Stimulated activated CD8-positive, alpha-beta memory T cell treated with anti-CD3 and anti-CD28 coated beads, Interleukin-7, amount 100 ng/mL, for 4 hours (primary cell): ENCODE measurements around the gene ZNF2.

Source experiments
- DNase-seq, 2 donors: peaks; one replicate each; pipeline ENCODE4 v3.0.0-alpha.2; 2020; ENCODE audit warnings: low read depth in 2 of 2

ZNF2 gene

DNA sequence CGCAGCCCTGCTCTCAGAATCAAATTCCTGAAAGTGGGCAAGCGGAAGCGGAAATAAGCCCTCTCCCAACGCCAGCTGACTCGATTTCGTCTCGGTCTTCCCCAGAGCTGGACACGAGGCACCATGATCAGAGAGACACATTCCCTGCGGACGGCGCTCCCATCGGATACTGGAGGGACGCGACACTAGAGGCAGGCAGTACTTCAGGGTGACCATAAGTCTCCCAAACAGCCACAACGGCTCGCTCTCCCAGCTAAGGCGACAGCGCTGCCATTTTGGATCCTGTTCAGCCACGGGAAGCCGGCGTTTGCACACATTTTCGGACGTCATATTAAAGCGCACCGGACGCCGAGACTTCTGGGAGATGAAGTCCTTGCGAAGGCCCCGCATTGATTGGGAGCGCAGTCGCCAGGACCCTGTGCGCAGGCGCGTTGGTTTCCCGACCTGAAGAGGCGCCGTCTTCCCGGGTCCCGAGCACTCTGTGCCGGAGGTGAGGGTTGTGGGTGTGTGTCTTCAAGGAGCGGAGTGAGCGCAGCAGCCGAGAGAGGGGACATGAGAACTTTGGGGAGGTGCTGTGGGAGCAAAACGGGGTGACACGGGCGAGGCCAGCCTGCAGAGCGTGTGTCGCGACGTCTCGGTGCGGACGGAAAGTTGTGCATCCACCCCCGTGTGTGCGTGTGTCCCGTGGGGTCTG lies at the start of gene ZNF2:
ZNF2 (plus strand) TSS at position 439 of the 694 bp plus-strand sequence. CDS start 10,418 bp downstream, outside the sequence.
- DNase-seq, result peak; percentile 96 to 97

DNA sequence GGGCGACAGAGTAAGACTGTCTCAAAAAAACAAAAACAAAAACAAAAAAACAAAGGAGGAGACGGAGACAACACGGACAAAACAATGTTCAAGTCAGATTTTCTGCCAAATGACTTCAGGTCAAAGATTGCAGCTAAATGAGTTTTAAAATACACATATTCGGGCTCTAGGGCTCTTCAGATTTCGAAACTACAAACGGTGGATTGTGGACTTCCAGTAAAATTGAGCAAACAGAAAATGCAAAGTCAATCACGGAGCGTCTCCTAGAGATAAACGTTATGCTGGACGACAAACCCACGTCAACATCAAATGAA lies 44.6 kb upstream of the ZNF2 start:
- DNase-seq, result no peak

- DNase-seq, result peak; percentile 71 to 79
Observed at GRCh38 chr2:95121407-95122196, 44.0 kb upstream of the ZNF2 start, which contains the start of gene MRPS5. TSS of gene MRPS5 (minus strand) at chr2:95121808. CDS start at chr2:95121791, 17 bp downstream.

- no peak for DNase-seq
Observed at GRCh38 chr2:95122197-95122551, 43.4 kb upstream of the ZNF2 start.

DNA sequence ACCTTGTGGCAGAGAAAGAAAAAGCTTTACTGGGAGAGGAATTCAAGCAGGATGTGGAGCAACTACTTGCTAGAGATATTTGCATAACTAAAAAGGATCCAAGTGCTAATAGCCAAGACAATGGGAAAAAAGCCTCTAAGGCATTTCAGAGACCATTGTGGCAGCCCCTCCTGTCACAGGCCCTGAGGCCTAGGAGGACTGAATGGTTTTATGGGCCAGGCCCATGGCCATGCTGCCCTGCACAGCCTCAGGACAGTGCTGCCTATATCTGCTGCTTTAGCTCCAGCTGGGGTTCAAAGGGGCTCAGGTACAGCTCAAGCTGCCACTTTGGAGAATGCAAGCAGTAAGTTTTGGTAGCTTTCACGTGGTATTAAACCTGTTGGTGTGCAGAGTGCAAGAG lies 26.9 kb upstream of the ZNF2 start:
- DNase-seq, result no peak

DNA sequence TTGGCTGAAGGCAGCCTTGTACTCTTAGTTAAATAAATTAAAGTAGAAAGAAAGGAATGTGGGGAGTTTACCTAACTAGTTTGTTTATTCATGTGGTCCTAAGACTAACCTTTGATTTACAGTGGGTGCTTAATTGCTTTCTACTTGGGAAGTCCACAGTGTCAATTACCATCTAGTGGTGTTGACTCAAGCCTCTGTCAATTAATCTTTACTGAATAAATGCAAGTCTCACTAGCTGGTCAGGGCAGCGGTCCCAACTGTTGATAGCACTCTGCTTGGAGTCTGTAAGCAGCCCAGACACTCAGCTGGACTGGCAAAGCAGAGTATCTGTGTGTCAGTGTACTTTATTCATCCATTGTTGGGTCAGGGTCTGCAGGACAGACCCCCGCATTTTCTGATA lies 21.8 kb upstream of the ZNF2 start:
- no peak for DNase-seq

DNA sequence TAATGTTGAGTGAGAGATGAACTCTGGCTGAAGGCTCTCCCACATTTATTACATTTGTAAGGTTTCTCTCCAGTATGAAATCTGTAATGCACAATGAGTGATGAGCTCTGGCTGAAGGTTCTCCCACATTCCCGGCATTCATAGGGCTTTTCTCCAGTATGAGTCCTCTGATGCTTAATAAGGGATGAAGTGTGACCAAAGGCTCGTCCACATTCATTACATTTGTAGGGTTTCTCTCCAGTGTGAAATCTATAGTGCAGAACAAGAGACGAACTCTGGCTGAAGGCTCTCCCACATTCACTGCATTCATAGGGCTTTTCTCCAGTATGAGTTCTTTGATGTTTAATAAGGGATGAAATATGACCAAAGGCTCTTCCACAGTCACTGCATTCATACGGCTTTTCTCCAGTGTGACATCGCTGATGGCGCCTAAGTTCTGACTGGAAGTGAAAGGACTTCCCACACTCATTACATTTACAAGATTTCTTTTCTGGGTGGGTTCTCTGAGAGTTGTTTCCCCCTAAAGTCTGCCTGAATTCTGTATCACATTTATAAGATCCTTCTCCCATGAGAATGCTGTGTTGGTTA lies 16.1 kb upstream of the ZNF2 start:
- no peak for DNase-seq

GRCh38 chr2:95158441-95158840 lies 7.2 kb upstream of the ZNF2 start:
- DNase-seq, result no peak

GRCh38 chr2:95158891-95159619 lies 6.6 kb upstream of the ZNF2 start:
- no peak for DNase-seq

DNA sequence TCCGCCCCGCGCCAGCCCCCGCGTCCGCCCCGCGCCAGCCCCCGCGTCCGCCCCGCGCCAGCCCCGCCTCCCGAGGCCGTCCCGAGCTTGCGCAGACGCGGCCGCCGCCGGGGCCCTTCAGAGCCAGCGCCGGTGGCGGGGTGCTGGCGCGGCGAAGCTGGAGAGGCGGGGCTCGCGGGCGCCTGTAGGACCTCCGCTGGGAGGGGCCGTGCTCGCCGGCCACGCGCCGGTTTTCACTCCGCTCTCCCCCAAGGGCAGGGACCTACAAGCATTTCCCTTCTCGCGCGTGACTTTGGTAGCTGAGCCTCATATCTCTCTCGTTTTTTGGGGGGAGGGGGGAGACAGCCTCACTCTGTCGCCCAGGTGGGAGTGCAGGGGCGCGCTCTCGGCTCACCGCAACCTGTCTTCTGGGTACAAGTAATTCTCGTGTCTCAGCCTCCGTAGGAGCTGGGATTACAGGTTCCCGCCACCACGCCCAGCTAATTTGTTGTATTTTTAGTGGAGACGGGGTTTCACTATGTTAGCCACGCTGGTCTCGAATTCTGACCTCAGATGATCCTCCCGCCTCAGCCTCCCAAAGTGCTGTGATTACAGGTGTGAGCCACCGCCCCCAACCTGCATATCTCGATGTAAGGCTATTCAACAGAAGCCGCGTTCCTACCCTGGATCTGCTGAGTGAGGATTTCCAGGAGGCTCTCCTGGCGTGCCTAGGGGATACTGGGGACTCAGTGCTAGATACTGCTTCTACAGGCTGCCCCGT lies 5.7 kb upstream of the ZNF2 start, which contains the start of gene ZNF514:
ZNF514 (minus strand) TSS at position 159 of the 760 bp plus-strand sequence. CDS start 6,595 bp downstream, outside the sequence.
- peak; percentile 38 to 78 for DNase-seq

DNA sequence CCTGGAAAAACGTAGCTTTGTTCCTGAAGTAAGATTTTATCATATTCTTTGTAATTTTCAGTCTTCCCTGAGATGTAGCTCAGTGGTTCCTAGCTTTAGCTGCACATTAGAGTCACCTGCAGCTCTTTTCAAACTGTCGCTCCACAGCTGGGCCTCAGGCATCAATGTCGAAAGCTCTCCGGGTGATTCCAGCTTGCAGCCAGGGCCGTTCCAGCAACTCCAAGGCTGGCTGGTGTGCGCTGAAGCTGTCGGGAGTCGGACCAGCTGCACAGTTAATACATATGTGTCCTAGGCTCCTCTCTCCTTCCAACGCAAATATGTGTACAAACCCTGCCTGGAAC lies 609 bp upstream of the ZNF2 start:
- DNase-seq, result no peak

- DNase-seq, result peak in 1 of 2 donors; percentile 3
Observed at GRCh38 chr2:95166065-95166763, 605 bp downstream of the ZNF2 start.

GRCh38 chr2:95171902-95172301 lies 6.3 kb downstream of the ZNF2 start:
- no peak for DNase-seq

GRCh38 chr2:95174031-95174542 lies 8.5 kb downstream of the ZNF2 start:
- DNase-seq, result no peak

- no peak for DNase-seq
Observed at GRCh38 chr2:95179451-95179850, 13.8 kb downstream of the ZNF2 start.

DNA sequence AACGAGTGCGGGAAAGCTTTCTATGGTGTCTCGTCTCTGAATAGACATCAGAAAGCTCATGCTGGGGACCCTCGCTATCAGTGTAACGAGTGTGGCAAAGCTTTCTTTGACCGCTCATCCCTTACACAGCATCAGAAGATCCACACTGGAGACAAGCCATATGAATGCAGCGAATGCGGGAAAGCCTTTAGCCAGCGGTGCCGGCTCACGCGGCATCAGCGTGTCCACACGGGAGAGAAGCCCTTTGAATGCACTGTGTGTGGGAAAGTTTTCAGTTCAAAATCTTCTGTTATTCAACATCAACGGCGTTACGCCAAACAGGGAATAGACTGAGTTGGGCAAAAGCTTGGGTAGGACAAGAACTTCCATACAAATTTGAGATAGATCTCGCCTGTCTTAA lies 16.2 kb downstream of the ZNF2 start:
- DNase-seq, result no peak

GRCh38 chr2:95185197-95185596 lies 19.6 kb downstream of the ZNF2 start:
- no peak for DNase-seq

DNA sequence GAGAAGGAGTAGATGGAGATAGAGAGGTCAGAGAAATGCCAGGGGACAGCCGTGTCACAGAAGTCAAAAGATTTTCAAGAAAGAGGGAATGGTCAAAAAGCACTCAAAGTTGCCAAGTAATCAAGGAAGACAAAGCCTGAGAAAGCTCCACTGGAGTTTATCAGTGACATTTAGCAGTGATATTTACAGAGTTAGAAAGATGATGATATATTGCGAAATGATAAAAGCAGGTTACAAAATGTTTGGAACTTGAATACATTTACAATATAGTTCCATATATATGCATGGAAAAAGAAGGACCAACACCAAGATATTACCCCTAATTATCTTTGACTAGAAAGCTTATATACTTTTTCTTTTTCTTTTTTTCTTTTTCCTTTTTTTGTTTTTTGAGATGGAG lies 20.4 kb downstream of the ZNF2 start:
- DNase-seq, result no peak

DNA sequence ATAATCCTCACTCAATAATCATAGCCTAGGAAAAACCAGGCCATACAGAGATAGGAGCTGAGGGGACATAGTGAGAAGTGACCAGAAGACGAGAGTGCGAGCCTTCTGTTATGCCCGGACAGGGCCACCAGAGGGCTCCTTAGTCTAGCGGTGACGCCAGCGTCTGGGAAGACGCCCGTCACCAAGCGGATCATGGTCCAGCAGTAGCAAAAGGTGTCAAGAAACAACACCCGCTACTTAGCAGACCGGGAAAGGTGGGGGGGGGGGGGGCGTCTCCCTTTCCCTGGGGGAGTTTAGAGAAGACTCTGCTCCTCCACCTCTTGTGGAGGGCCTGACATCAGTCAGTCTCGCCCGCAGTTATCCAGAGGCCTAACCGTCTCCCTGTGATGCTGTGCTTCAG lies 27.3 kb downstream of the ZNF2 start:
- DNase-seq, result peak in 1 of 2 donors; percentile 19

- DNase-seq, result no peak
Observed at GRCh38 chr2:95203911-95204310, 38.3 kb downstream of the ZNF2 start.

GRCh38 chr2:95204396-95204795 lies 38.8 kb downstream of the ZNF2 start:
- no peak for DNase-seq
